Naive thymus-derived CD8-positive, alpha-beta T cell (primary cell): ENCODE data around the gene PTK6. TPM values are rescaled to one million over a fixed set of nuclear protein-coding genes. Genes with fewer than 3 reads are reported as not detected.

Source experiments
- ATAC-seq, 2 donors: fragments of 150-1000 bp; cut with Tn5 transposase in 1 of 2; sonication (Bioruptor Pico), chemical (Tn5 transposase) in 1 of 2; 1 replicate in 1 of 2; 2 replicates in 1 of 2; pipeline ENCODE4 v1.10.0; 2021; ENCODE audit warnings: mild to moderate bottlenecking in 2 of 2, moderate library complexity in 2 of 2
- POLR2A ChIA-PET: fragments of 350-600 bp; sonication (Branson Sonifier 250); formaldehyde crosslinking; loops from one replicate; lab custom pipeline; 2021; ENCODE audit warnings: antibody characterized with exemption; lab: Charles Lee
- DNase-seq, 10 donors: peaks; one replicate each; pipeline versions ENCODE4 v3.0.0 to v3.0.0-alpha.2; 2020 to 2022
- H3K27ac Mint-ChIP-seq, 10 donors: one replicate each; pipeline ENCODE4 v1.8.0; 2020 to 2022; ENCODE audit warnings: mild to moderate bottlenecking in 10 of 10, mixed read lengths in 10 of 10, moderate library complexity in 4 of 10, inconsistent platforms in 1 of 10
- H3K27me3 Mint-ChIP-seq, 5 donors: one replicate each; pipeline ENCODE4 v1.8.0; 2021 to 2022; ENCODE audit warnings: mixed read lengths in 5 of 5
- H3K36me3 Mint-ChIP-seq, 3 donors: one replicate each; pipeline ENCODE4 v1.8.0; 2020 to 2022; ENCODE audit warnings: mixed read lengths in 3 of 3, mild to moderate bottlenecking in 2 of 3, inconsistent platforms in 1 of 3
- H3K4me1 Mint-ChIP-seq, 4 donors: one replicate each; pipeline ENCODE4 v1.8.0; 2021 to 2022; ENCODE audit warnings: mixed read lengths in 4 of 4
- H3K4me3 Mint-ChIP-seq, 10 donors: one replicate each; pipeline ENCODE4 v1.8.0; 2020 to 2022; ENCODE audit warnings: mild to moderate bottlenecking in 10 of 10, mixed read lengths in 10 of 10, moderate library complexity in 6 of 10, inconsistent platforms in 1 of 10
- H3K9me3 Mint-ChIP-seq, 9 donors: one replicate each; pipeline ENCODE4 v1.8.0; 2020 to 2022; ENCODE audit warnings: mixed read lengths in 9 of 9, mild to moderate bottlenecking in 3 of 9, inconsistent platforms in 1 of 9, moderate library complexity in 1 of 9
- polyA plus RNA-seq, 3 donors: library from polyadenylated mRNA; unstranded; fragments of 300-500 nt; fragmentation: Illumina TruSeq; gene quantifications; one replicate each; pipeline ENCODE4 v1.2.3, GENCODE V29; 2021
- total RNA-seq, 8 experiments: library from RNA in 2 of 8; stranded (reverse) in 2 of 8; gene quantifications; one replicate each; pipeline ENCODE4 v1.2.3 and lab custom pipeline; 2021 to 2026

Gene PTK6
- total and polyA plus RNA-seq, 5 experiments from 2014 or later: 0.09 to 0.44 (median 0.16) TPM

DNA sequence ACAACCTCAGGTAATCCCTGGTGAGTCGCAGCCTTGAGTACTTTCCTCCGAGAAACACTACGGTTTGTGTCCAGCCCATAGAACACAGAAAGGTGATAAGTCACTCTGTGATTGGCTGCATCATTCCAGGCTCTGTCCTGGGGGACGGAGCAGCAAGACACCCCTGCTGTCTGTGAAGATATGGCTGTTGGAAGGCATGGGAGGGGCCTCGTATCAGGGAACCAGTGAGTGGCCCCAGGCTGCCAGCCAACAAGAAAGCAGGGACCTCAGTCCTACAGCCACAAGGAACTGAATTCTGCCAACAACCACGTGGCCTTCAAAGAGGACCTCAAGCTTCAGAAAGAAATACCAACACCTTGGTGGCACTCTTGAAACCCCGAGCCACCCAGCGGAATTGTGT, 31.9 kb downstream of the PTK6 start:
- Mint-ChIP-seq H3K36me3 (peaks cover 0 to 11% (median 6%) of the 10 kb centered on the region in 3 donors), H3K27ac (no peak overlapping the region), H3K4me1 (peaks cover 0 to 3% (median under 1%) of the 10 kb centered on the region in 4 donors), H3K27me3 (peaks cover 18 to 50% (median 26%) of the 10 kb centered on the region in 5 donors), H3K9me3 (peaks cover 0 to 28% (median 9%) of the 10 kb centered on the region in 9 donors), H3K4me3 (no peak overlapping the region)
- POLR2A ChIA-PET: no interaction called here
- no peak for ATAC-seq
- DNase-seq: no peak

DNA sequence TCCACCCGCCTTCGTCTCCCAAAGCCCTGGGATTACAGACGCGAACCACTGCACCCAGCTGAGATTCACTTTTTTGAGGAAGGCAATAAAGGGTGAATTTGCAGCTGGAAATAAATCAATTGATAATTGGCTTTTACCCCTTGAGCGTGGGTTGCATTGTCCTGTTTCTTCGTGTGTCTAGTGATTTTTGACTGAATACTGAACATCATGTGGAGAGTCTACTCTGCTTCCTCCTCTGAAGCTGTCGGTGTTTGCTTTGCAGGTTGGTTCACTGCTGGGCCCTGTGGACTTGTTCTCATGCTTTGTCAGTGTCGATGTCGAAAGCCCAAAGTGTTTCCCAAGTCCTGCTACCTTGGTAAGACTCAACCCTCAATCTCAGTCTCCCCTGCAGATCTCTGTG, 32.5 kb downstream of the PTK6 start:
- H3K9me3 Mint-ChIP-seq: peaks cover 0 to 28% (median 9%) of the 10 kb centered on the region in 9 donors
- no peak overlapping the region for H3K27ac Mint-ChIP-seq
- peaks cover 0 to 11% (median 6%) of the 10 kb centered on the region in 3 donors for H3K36me3 Mint-ChIP-seq
- no peak for ATAC-seq
- DNase-seq: no peak
- no peak overlapping the region for H3K4me3 Mint-ChIP-seq
- H3K27me3 Mint-ChIP-seq: peaks cover 16 to 43% (median 24%) of the 10 kb centered on the region in 5 donors
- POLR2A ChIA-PET: no interaction called here
- peaks cover 0 to 3% (median under 1%) of the 10 kb centered on the region in 4 donors for H3K4me1 Mint-ChIP-seq

DNA sequence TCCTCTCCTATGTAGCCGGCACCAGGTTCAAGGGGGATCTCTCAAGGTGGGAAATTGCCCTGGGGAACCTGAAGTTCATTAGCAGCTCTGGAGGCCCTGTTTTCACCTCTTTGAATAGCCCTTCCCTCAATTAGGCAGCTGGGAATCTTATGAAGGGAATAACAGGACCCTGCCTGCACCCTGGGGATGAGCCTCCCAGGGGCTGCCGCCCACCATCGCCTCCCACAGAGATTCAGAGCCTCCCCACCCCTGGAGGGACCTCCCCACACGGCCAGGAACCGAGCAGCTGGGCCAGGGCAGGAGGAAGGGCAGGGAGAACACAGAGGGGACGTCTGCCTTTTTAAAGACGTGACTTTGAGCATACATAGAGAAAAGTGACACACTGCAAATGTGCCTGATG, 33.7 kb downstream of the PTK6 start:
- Mint-ChIP-seq H3K9me3 (peaks cover 0 to 28% (median 9%) of the 10 kb centered on the region in 9 donors), H3K4me1 (peaks cover 0 to 3% (median under 1%) of the 10 kb centered on the region in 4 donors), H3K36me3 (peaks cover 0 to 11% (median 6%) of the 10 kb centered on the region in 3 donors), H3K27ac (no peak overlapping the region), H3K4me3 (no peak overlapping the region), H3K27me3 (peaks cover 12 to 36% (median 17%) of the 10 kb centered on the region in 5 donors)
- no peak for DNase-seq
- no peak for ATAC-seq
- POLR2A ChIA-PET: no interaction called here

DNA sequence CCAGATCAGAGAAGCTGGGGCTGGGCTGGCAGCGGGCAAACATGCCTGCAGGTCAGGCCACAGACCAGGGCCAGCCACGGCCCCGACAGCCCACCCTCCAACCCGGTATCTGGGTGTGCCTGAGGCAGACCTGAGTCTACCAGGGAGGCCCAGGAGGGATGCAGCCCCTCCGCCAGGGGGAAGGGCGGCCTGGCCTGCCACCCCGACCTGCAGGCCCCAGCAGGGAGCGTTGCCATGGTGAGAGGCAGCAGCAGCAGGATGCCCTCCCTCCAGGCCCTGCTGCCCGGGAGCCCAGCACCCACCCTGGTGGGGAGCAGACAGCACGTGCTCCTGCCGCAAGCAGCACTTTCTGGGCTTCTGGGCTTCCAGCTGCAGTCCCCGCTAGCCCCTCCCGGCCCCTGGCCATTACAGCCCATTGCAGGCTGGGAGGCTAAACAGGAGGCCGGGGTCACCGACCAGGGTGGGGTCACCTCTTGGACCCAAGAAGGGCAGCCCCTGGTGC, 34.5 kb downstream of the PTK6 start:
- Mint-ChIP-seq H3K4me1 (peaks cover 0 to 3% (median under 1%) of the 10 kb centered on the region in 4 donors), H3K27ac (no peak overlapping the region), H3K9me3 (peaks cover 0 to 25% (median 9%) of the 10 kb centered on the region in 9 donors), H3K4me3 (no peak overlapping the region), H3K27me3 (peaks cover 7 to 33% (median 10%) of the 10 kb centered on the region in 5 donors), H3K36me3 (peaks cover 0 to 11% (median 6%) of the 10 kb centered on the region in 3 donors)
- POLR2A ChIA-PET: interaction anchor here (0.7 kb wide), 1 partner anchor 64 kb away, joined by 4 read pairs; no protein-coding TSS in a partner anchor
- DNase-seq: no peak
- no peak for ATAC-seq

DNA sequence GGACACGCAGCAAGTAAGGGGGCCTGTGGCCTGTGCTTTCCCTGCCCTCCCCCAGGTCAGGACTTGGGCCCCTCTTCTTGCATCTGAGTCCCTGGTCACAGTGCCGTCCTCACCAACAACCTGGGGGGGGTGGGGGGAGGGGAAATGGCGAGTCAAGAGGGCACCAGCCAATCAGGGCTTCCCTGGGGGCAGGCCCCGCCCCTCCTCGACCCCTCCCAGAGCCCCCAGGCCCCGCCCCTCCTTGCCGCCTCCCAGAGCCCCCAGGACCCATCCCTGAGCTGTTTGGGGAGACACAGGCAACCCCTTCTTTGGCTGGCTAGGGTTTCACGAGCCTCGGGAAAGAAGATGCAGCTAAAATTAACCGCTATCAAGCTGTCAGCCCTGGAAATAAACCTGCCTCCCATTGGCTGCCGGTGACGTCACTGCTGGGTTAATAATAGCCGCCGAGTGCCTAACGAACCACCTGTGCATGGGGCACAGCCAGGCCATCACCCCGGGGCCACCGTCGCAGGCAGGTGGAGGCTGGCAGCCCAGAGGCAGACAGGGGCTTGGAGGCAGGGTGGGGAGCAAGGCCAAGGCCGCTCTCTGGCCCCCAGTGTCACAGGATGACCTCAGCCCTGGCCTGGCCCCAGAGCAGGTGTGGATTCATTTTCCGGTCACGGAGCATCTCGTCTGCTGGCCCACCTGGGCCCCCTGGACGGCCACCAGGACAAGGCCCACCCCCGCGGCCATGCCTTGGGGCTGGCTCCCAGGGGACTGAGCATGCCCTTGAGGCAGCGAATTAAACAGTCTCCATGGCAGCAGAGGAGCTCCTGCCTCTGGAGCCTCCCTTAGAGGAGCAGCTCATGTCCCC, 35.1 kb downstream of the PTK6 start:
- H3K27me3 Mint-ChIP-seq: peaks cover 8 to 34% (median 8%) of the 10 kb centered on the region in 5 donors
- ATAC-seq: no peak
- DNase-seq: no peak
- peaks cover 0 to 3% (median under 1%) of the 10 kb centered on the region in 4 donors for H3K4me1 Mint-ChIP-seq
- POLR2A ChIA-PET: no interaction called here
- H3K27ac Mint-ChIP-seq: no peak overlapping the region
- H3K9me3 Mint-ChIP-seq: peaks cover 0 to 25% (median 9%) of the 10 kb centered on the region in 9 donors
- no peak overlapping the region for H3K4me3 Mint-ChIP-seq
- peaks cover 0 to 11% (median 6%) of the 10 kb centered on the region in 3 donors for H3K36me3 Mint-ChIP-seq

DNA sequence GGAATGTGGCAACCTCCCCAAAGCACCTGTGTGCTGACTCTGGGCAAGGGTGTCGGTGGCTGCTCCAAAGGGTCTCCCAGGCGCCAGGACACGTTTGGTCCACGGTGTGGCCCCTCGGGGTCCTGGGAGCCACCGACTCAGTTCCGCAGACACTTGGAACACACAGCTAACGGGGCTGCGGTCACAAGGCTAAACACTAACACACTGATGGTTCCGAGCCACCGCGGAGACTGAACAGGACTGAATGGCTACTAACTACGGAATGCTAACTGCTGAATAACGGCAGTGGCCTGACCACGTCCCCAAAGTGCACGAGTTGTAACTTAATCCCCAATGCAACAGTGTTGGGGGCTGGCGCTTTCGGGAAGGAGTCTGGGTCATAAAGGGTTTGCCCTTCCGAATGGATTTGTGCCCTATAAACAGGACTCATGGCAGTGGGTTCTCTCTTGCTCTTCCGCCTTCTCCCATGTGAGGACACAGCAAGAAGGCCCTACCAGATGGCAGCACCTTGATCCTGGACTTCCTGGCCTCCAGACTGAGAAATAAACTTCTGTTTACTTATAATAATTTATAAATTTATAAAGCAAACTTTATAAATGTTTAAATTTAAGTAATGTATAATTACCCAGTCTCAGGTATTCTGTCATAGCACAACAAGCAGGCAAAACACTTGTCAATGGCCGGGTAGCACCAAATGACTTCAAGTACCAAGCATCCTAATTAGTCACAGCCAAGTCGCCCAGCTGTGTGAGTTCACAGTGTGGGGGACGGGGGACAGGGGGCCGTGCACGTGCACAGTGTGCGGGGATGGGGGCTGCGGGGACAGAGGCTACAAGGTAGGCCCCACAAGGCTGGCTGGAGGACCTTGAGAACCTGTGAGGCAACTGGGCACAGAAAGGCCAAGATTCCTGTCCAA, 36.0 kb downstream of the PTK6 start:
- H3K9me3 Mint-ChIP-seq: peaks cover 0 to 21% (median 9%) of the 10 kb centered on the region in 9 donors
- H3K36me3 Mint-ChIP-seq: peaks cover 0 to 11% (median 6%) of the 10 kb centered on the region in 3 donors
- DNase-seq: no peak
- POLR2A ChIA-PET: no interaction called here
- H3K27me3 Mint-ChIP-seq: peaks cover 6 to 32% (median 8%) of the 10 kb centered on the region in 5 donors
- H3K4me3 Mint-ChIP-seq: peak overlapping the region in 7 of 10 donors; percentile 14 to 75 (median 43)
- H3K4me1 Mint-ChIP-seq: peaks cover 0 to 5% (median 2%) of the 10 kb centered on the region in 4 donors
- no peak overlapping the region for H3K27ac Mint-ChIP-seq
- no peak for ATAC-seq

DNA sequence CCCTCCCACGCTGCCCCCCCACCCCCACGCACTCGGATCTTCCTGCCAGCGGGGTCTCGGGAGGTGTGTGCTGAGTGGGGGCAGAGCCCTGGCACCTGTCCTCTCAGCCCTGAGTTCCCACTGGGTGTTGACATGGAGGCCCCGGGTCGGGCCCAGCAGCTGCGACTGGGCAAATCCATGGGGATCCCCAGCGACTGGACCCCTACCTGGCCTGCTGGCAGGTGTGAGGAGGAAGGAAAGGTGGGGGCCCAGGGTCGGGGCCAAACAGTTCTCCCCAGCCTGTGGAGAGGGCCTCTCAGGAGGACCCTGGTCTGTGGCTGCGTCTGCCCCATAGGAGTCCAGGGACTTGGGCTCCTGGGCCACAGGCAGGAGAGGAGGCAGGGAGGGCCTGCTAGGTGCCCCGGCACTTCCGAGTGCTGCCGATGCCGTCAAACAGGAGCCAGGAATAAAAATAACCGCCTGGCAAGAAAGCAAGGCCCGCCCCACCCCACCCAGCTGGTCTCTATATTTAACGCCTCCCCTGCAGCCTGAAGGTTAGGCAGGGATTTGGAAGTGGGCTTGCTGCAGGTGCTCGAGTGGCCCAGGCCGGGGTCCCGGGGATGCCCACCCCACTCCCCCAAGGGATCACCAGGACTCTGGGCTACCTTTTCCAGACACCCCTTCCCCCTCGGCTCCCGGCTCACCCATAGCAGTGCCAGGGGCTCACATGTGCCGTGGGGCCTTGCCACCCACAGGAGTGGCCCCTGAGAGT, 36.9 kb downstream of the PTK6 start:
- DNase-seq: no peak
- peaks cover 0 to 18% (median 7%) of the 10 kb centered on the region in 9 donors for H3K9me3 Mint-ChIP-seq
- peaks cover 0 to 6% (median 3%) of the 10 kb centered on the region in 4 donors for H3K4me1 Mint-ChIP-seq
- H3K36me3 Mint-ChIP-seq: peaks cover 0 to 11% (median 6%) of the 10 kb centered on the region in 3 donors
- H3K27ac Mint-ChIP-seq: no peak overlapping the region
- POLR2A ChIA-PET: no interaction called here
- no peak for ATAC-seq
- peak overlapping the region in 5 of 10 donors; percentile 14 to 62 (median 26) for H3K4me3 Mint-ChIP-seq
- H3K27me3 Mint-ChIP-seq: peaks cover 6 to 32% (median 8%) of the 10 kb centered on the region in 5 donors

DNA sequence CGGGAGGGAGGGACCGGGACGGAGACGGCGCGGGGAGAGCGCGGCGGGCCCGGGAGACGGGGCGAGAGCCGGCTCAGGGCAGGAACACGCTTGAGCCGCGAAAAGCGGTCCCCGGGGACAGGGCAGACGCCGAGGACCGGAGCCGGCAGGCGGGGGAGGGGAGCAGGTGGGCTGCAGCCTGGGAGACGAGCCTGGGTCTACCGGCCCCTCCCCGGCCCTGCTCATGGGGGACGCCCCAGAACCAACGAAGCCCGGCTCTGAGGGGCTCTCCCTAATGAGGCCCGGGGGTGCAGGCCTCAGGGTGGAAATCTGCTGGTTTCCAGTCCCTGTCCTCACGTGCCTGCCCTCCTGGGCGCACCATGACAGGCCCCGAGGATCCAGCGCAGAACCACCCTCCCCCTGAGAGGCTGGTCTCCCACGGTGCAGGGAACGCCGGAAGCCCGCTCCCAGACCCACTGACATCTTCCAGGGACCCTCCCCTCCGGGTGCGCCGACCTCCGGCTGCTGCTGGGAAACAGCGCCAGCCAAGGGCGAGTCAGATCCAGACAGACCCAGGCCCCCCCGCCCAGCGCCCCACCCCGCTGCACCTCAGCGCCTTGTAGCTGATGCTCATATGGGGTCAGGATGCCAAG, 37.7 kb downstream of the PTK6 start:
- no peak overlapping the region for H3K27ac Mint-ChIP-seq

DNA sequence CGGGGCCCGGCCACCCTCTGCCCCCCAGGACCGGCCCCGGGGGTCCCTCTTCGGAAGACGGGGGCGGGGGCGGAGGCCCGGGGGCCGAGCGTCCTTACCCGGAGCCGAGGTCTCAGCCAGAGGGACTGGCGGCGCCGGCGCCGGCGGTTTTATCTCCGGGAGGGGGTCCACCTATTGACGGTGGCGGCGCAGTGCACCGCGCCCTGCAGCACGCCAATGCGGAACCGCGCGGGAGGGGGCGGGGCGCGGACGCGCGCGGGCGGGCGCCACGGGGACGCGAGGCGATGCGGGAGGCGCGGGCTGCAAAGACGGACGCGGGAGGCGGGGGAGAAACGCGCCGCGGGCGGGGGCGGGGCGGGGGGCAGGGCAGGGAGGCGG, 38.2 kb downstream of the PTK6 start, which contains the start of gene EEF1A2:
TSS of gene EEF1A2 (minus strand) at position 124 of the 378 bp plus-strand sequence. CDS start 1,320 bp downstream, outside the sequence.
- DNase-seq (peak; percentile 32 to 77 (median 55)), ATAC-seq (peak; percentile 77 to 82)
- H3K4me1 Mint-ChIP-seq: peaks cover 0 to 6% (median 3%) of the 10 kb centered on the region in 4 donors
- H3K4me3 Mint-ChIP-seq: peak within 1 kb of the TSS in 7 of 10 donors; percentile 26 to 62 (median 45)
- POLR2A ChIA-PET: no interaction called here
- H3K36me3 Mint-ChIP-seq: peaks cover 0 to under 1% (median 0%) of the 10 kb centered on the region in 3 donors
- peaks cover 0 to 4% (median 0%) of the 10 kb centered on the region in 9 donors for H3K9me3 Mint-ChIP-seq
- peaks cover 3 to 24% (median 4%) of the 10 kb centered on the region in 5 donors for H3K27me3 Mint-ChIP-seq
- H3K27ac Mint-ChIP-seq: no peak within 1 kb of the TSS

More for the DNA sequence above, 37.7 kb downstream of the PTK6 start:
- H3K4me1 Mint-ChIP-seq: peaks cover 0 to 6% (median 3%) of the 10 kb centered on the region in 4 donors
- peaks cover 3 to 29% (median 6%) of the 10 kb centered on the region in 5 donors for H3K27me3 Mint-ChIP-seq
- peak overlapping the region in 3 of 10 donors; percentile 26 to 48 (median 32) for H3K4me3 Mint-ChIP-seq
- H3K9me3 Mint-ChIP-seq: peaks cover 0 to 9% (median 2%) of the 10 kb centered on the region in 9 donors
- no peak for DNase-seq
- peak; percentile 33 to 35 for ATAC-seq
- POLR2A ChIA-PET: no interaction called here
- peaks cover 0 to 4% (median 0%) of the 10 kb centered on the region in 3 donors for H3K36me3 Mint-ChIP-seq

DNA sequence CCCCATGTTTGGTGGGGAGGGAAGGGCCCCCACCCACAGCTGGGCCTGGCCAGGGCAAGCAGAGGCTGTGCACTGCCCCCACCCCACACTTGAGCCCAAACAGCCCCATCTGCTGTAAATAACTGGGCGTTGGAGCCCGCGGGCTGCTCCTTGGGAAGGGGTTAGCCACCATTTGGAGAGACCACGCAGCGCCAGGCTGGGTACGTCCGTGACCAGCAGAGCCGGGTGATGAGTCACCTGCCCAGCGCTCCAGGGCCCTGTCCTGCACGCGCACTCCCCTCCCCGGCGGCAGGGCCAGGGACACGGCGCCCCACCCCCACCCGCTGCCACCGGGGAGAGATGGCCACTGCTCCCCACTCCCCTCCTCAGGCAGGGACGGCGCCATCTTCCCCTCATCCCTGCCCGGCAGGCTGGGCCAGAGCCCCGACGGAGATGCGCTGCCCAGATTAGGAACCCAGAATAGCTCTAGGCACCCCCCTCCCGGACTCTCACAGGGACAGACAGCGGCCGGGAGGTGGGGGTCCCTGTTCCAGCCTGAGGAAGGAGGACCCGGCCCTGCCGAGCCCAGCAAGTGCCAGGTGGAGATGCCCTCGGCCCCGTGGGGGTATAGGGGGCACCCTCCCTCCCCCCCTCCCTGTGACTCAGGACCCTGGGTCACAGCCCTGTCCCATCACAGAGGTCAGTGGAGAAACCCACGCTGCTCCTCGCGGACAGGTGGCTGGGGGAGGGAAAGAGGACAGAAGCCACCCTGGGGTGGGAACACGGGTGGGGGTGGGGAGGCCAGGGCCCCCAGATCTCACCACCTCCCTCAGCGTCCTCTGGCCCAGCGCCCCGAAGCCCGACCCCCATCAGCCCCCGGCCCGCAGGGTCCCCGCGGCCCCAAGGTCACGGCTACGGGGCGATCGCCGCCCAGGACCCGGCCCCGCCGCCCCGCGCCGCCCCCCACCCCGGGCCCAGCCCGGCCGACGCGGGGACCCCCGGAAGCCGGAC, 38.9 kb downstream of the PTK6 start:
- Mint-ChIP-seq H3K4me3 (peak overlapping the region in 6 of 10 donors; percentile 31 to 62 (median 46)), H3K27me3 (peaks cover 3 to 23% (median 4%) of the 10 kb centered on the region in 5 donors), H3K27ac (no peak overlapping the region), H3K9me3 (no peaks in the 10 kb centered on the region), H3K36me3 (no peaks in the 10 kb centered on the region), H3K4me1 (peaks cover 0 to 6% (median 3%) of the 10 kb centered on the region in 4 donors)
- DNase-seq (no peak), ATAC-seq (no peak)
- POLR2A ChIA-PET: interaction anchor here (3.0 kb wide), 1 partner anchor 21 kb away, joined by 41 read pairs; the partner anchor contains the start of gene PPDPF
